ENCODE measurements around the gene SYTL3.

Gene SYTL3

DNA sequence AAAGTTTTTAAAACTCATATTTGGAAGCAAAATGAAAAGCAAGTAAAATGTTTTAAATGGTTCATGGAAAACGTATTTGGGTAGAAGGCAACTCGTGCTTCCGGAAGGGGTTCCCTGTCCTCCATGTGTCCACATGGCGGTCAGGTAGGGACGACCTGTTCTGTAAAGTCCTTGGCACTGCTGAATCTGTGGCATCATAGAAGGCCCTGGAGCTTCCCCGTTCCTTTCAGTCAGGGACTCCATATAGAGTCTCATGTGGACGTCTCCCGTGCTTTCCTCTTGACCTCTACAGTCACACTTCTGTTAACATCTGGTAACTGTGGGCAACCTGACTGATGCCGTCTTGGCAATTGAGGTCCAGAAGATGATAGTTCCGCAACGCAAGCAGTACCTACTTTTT lies 16.7 kb upstream of the SYTL3 start:
- TF ChIP-seq SUZ12 (IDR thresholded peaks at IDR 0.05), result no peak
- TF ChIP-seq L3MBTL2 (conservative IDR thresholded peaks at IDR 0.05), result no peak
- TF ChIP-seq FOXA1 (IDR thresholded peaks at IDR 0.05), result no peak
- no peak for TF ChIP-seq CTBP1 (IDR thresholded peaks at IDR 0.05; ENCODE audit: borderline replicate concordance)
- no peak for TF ChIP-seq FOXK2 (IDR thresholded peaks at IDR 0.05)
- TF ChIP-seq, protein P1, sequence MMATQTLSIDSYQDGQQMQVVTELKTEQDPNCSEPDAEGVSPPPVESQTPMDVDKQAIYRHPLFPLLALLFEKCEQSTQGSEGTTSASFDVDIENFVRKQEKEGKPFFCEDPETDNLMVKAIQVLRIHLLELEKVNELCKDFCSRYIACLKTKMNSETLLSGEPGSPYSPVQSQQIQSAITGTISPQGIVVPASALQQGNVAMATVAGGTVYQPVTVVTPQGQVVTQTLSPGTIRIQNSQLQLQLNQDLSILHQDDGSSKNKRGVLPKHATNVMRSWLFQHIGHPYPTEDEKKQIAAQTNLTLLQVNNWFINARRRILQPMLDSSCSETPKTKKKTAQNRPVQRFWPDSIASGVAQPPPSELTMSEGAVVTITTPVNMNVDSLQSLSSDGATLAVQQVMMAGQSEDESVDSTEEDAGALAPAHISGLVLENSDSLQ (IDR thresholded peaks at IDR 0.05), result no peak
- no peak for TF ChIP-seq SP1 (IDR thresholded peaks at IDR 0.05)
- TF ChIP-seq ELF4 (IDR thresholded peaks at IDR 0.05), result no peak
- no peak for TF ChIP-seq ARNT (IDR thresholded peaks at IDR 0.05)
- no peak for DNase-seq (ENCODE audit: extremely low spot score)
- CTCF ChIA-PET, result no interaction called here
- POLR2A ChIA-PET, result no interaction called here

DNA sequence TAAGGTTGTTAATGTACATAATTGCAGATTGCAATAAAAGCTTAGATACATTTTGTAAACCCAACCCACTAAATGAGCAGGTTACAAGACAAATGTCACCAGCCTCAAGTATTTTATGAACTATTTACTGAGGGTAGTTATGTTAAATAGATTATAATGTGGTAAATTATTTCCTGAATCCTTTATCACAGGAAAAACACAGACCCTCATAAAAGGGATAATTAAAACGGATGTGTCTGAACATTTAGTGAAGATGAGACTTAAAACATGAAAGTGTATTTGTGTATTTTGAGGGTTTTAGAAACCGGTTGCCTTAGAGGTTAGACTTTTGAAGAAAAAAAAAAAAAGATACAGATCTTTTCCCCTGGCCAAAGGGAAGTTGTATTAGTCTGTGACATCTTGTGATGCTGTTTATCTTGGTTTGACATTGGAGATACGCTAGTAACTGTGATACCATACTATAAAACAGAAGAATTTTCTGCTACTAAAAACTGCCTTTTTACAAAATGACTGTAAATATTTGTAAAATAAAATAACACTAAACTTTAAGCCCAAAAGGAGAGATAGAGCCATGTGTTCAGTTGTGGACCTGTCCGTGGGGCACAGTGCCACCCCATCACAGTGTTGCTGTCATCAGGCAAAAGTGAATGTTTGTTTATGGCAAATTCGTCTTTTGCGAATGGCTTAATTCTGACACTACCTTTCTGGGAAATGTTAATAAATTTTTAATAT lies 15.0 kb upstream of the SYTL3 start:
- DNase-seq (ENCODE audit: extremely low spot score), result no peak
- CTCF ChIA-PET, result interaction anchor here (0.6 kb wide), 1 partner anchor 25 kb away, joined by 6 read pairs; no protein-coding TSS in a partner anchor
- POLR2A ChIA-PET, result no interaction called here

DNA sequence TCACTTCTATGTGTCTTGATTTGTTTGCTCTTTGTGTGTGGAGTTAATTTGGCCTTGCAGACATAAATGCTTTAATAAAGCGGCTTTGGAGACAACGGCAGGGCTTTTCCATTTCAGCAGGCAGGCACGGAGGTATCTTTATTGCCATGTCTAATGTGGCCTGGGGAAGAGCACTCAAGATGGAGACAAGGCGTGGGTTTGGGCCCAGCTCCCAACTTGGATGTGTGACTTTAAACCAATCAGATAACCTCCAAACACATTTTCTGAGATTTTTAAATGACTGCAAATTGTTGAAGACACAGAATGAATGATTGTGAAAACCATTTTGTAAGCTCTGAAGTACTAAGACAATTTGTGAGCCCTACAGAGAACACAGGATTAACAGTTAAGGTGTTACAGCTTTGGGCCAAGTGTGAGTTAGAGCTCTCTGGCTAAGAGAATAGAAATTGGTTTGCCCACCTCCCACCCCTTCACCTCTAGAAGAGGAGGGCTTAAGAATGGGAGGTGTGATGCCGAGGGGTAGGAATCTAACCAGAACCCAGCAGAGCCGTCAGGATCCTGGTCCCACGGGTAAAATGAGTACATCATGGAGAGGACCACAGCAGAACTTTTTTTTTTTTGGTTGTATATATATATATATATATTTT lies 14.3 kb upstream of the SYTL3 start:
- no peak for DNase-seq (ENCODE audit: extremely low spot score)
- ChIA-PET POLR2A (no interaction called here), CTCF (no interaction called here)
- TF ChIP-seq, protein P1 (IDR thresholded peaks at IDR 0.05), result no peak
- TF ChIP-seq CTBP1 (IDR thresholded peaks at IDR 0.05; ENCODE audit: borderline replicate concordance) (no peak), ZNF384 (IDR thresholded peaks at IDR 0.05) (no peak), FOXM1 (IDR thresholded peaks at IDR 0.05; ENCODE audit: borderline replicate concordance) (no peak), HDGF (IDR thresholded peaks at IDR 0.05; ENCODE audit: borderline replicate concordance) (no peak), LEF1 (IDR thresholded peaks at IDR 0.05; ENCODE audit: borderline replicate concordance) (no peak), SUZ12 (IDR thresholded peaks at IDR 0.05) (no peak), FOXK2 (IDR thresholded peaks at IDR 0.05) (no peak), NFRKB (IDR thresholded peaks at IDR 0.05) (no peak), TARDBP (IDR thresholded peaks at IDR 0.05) (no peak), ARNT (IDR thresholded peaks at IDR 0.05) (no peak), SP1 (IDR thresholded peaks at IDR 0.05) (no peak), L3MBTL2 (conservative IDR thresholded peaks at IDR 0.05) (no peak)

More for the DNA sequence above, 15.0 kb upstream of the SYTL3 start:
- TF ChIP-seq BHLHE40 (IDR thresholded peaks at IDR 0.05; ENCODE audit: borderline replicate concordance), result no peak
- no peak for TF ChIP-seq ZNF384 (IDR thresholded peaks at IDR 0.05)
- TF ChIP-seq FOXM1 (IDR thresholded peaks at IDR 0.05; ENCODE audit: borderline replicate concordance), result no peak
- TF ChIP-seq TARDBP (IDR thresholded peaks at IDR 0.05), result no peak
- no peak for TF ChIP-seq SP1 (IDR thresholded peaks at IDR 0.05)
- TF ChIP-seq LEF1 (IDR thresholded peaks at IDR 0.05; ENCODE audit: borderline replicate concordance), result no peak
- TF ChIP-seq NFRKB (IDR thresholded peaks at IDR 0.05), result no peak
- no peak for TF ChIP-seq L3MBTL2 (conservative IDR thresholded peaks at IDR 0.05)
- no peak for TF ChIP-seq FOXA1 (IDR thresholded peaks at IDR 0.05)
- no peak for TF ChIP-seq SUZ12 (IDR thresholded peaks at IDR 0.05)
- no peak for TF ChIP-seq ARNT (IDR thresholded peaks at IDR 0.05)
- no peak for TF ChIP-seq CTBP1 (IDR thresholded peaks at IDR 0.05; ENCODE audit: borderline replicate concordance)
- no peak for TF ChIP-seq ELF4 (IDR thresholded peaks at IDR 0.05)
- TF ChIP-seq, protein P1 (IDR thresholded peaks at IDR 0.05), result no peak
- no peak for TF ChIP-seq HDGF (IDR thresholded peaks at IDR 0.05; ENCODE audit: borderline replicate concordance)
- no peak for TF ChIP-seq FOXK2 (IDR thresholded peaks at IDR 0.05)

DNA sequence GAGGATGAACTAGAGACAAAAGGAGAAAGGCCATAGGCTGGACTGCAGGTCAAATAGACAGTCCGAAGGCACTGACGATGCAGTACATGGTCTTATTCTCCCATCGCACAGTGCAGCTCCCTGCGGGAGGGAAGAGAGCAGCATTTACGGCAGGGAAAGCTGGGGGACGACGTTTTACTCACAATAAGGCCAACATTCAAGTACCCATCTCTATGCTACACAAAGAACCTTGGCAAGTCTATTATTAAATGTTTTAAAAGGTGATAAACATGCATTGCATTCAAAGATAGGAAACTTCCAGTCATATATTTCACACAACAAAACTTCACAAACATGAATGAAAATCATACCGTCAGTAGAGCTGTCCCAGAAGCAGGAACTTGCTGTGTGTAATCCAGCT lies 13.1 kb upstream of the SYTL3 start:
- no peak for DNase-seq (ENCODE audit: extremely low spot score)
- ChIA-PET POLR2A (no interaction called here), CTCF (no interaction called here)
- TF ChIP-seq FOXK2 (IDR thresholded peaks at IDR 0.05) (no peak), BHLHE40 (IDR thresholded peaks at IDR 0.05; ENCODE audit: borderline replicate concordance) (no peak), ELF4 (IDR thresholded peaks at IDR 0.05) (no peak), SP1 (IDR thresholded peaks at IDR 0.05) (no peak), L3MBTL2 (conservative IDR thresholded peaks at IDR 0.05) (no peak), NFRKB (IDR thresholded peaks at IDR 0.05) (no peak)
- TF ChIP-seq, protein P1 (IDR thresholded peaks at IDR 0.05), result no peak

GRCh38 chr6:158638324-158638854 lies 11.5 kb upstream of the SYTL3 start:
- TF ChIP-seq ARNT (IDR thresholded peaks at IDR 0.05), result no peak
- no peak for TF ChIP-seq FOXM1 (IDR thresholded peaks at IDR 0.05; ENCODE audit: borderline replicate concordance)
- TF ChIP-seq TARDBP (IDR thresholded peaks at IDR 0.05), result no peak
- TF ChIP-seq, protein P1 (IDR thresholded peaks at IDR 0.05), result no peak
- no peak for TF ChIP-seq FOXK2 (IDR thresholded peaks at IDR 0.05)
- no peak for TF ChIP-seq CTBP1 (IDR thresholded peaks at IDR 0.05; ENCODE audit: borderline replicate concordance)
- TF ChIP-seq FOXA1 (IDR thresholded peaks at IDR 0.05), result no peak
- TF ChIP-seq L3MBTL2 (conservative IDR thresholded peaks at IDR 0.05), result no peak
- no peak for TF ChIP-seq LEF1 (IDR thresholded peaks at IDR 0.05; ENCODE audit: borderline replicate concordance)
- no peak for TF ChIP-seq ELF4 (IDR thresholded peaks at IDR 0.05)
- no peak for TF ChIP-seq SUZ12 (IDR thresholded peaks at IDR 0.05)
- no peak for TF ChIP-seq HDGF (IDR thresholded peaks at IDR 0.05; ENCODE audit: borderline replicate concordance)
- no peak for TF ChIP-seq NFRKB (IDR thresholded peaks at IDR 0.05)
- TF ChIP-seq SP1 (IDR thresholded peaks at IDR 0.05), result no peak
- no peak for TF ChIP-seq BHLHE40 (IDR thresholded peaks at IDR 0.05; ENCODE audit: borderline replicate concordance)
- no peak for TF ChIP-seq ZNF384 (IDR thresholded peaks at IDR 0.05)
- ChIA-PET POLR2A (no interaction called here), CTCF (no interaction called here)
- DNase-seq (ENCODE audit: extremely low spot score), result no peak

Measured in HEK293T (cell line).